ENCODE results near the gene RFC2. TPM values are rescaled to one million over a fixed set of nuclear protein-coding genes. Genes with fewer than 3 reads are reported as not detected.
A peak's percentile ranks its signal among the peaks of the same experiment; 100 is the strongest.
"Not testable (repeated sequence)": the region's sequence is repeated elsewhere in the genome, so short reads cannot be mapped to it uniquely, and the experiment has no call there.

The RFC2 gene
- total and polyA plus RNA-seq, 2 donors (not counting 1 experiment from before 2014, with no cell fraction given) = 9.9 to 19.6 TPM

- H3K27ac ChIP-seq (ENCODE audit: insufficient read depth, low read length) = no peak overlapping the region
- TF ChIP-seq EZH2 (IDR thresholded peaks at IDR 0.05; ENCODE audit: low read length, missing control alignments) = no peak
- TF ChIP-seq, protein P1, sequence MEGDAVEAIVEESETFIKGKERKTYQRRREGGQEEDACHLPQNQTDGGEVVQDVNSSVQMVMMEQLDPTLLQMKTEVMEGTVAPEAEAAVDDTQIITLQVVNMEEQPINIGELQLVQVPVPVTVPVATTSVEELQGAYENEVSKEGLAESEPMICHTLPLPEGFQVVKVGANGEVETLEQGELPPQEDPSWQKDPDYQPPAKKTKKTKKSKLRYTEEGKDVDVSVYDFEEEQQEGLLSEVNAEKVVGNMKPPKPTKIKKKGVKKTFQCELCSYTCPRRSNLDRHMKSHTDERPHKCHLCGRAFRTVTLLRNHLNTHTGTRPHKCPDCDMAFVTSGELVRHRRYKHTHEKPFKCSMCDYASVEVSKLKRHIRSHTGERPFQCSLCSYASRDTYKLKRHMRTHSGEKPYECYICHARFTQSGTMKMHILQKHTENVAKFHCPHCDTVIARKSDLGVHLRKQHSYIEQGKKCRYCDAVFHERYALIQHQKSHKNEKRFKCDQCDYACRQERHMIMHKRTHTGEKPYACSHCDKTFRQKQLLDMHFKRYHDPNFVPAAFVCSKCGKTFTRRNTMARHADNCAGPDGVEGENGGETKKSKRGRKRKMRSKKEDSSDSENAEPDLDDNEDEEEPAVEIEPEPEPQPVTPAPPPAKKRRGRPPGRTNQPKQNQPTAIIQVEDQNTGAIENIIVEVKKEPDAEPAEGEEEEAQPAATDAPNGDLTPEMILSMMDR (conservative IDR thresholded peaks at IDR 0.05 in 1 of 2, IDR thresholded peaks at IDR 0.05 in 1 of 2; ENCODE audit: low read depth in 1 of 2, low read length in 2 of 2) = no peak
- no peaks in the 10 kb centered on the region for H3K4me1 ChIP-seq (ENCODE audit: control insufficient read depth, extremely low read depth, insufficient read depth, low read length)
- H3K9me3 ChIP-seq (ENCODE audit: control insufficient read depth, insufficient read depth, low read depth, low read length) = no peaks in the 10 kb centered on the region
- peaks cover 2% of the 10 kb centered on the region for H3K79me2 ChIP-seq (ENCODE audit: control insufficient read depth, insufficient read depth, low read length)
- H2AFZ ChIP-seq (ENCODE audit: low read length) = no peak overlapping the region
- H3K27me3 ChIP-seq (ENCODE audit: control insufficient read depth, insufficient read depth, low read length) = no peaks in the 10 kb centered on the region
- H3K4me3 ChIP-seq (replicated peaks in 1 of 4; ENCODE audit: control extremely low read depth in 1 of 4, insufficient read depth in 1 of 4, low read depth in 3 of 4, low read length in 4 of 4) = no peak overlapping the region
- H3K36me3 ChIP-seq (ENCODE audit: control insufficient read depth, insufficient read depth, low read length) = peaks cover 15% of the 10 kb centered on the region
- H4K20me1 ChIP-seq (ENCODE audit: control insufficient read depth, extremely low read depth, insufficient read depth, low read length) = no peaks in the 10 kb centered on the region
- DNase-seq (ENCODE audit: low read depth in 2 of 2) = no peak
- H3K4me2 ChIP-seq (ENCODE audit: extremely low read depth, insufficient read depth, low read length) = no peak overlapping the region
- no peak overlapping the region for H3K9ac ChIP-seq (ENCODE audit: insufficient read depth, low read length)
Observed at GRCh38 chr7:74197449-74198124, 56.6 kb downstream of the RFC2 start.

- not testable (repeated sequence) for H3K9ac ChIP-seq (ENCODE audit: insufficient read depth, low read length); H3K27ac ChIP-seq (ENCODE audit: insufficient read depth, low read length); H3K27me3 ChIP-seq (ENCODE audit: control insufficient read depth, insufficient read depth, low read length); DNase-seq (ENCODE audit: low read depth in 2 of 2); H3K4me1 ChIP-seq (ENCODE audit: control insufficient read depth, extremely low read depth, insufficient read depth, low read length); H3K79me2 ChIP-seq (ENCODE audit: control insufficient read depth, insufficient read depth, low read length); H4K20me1 ChIP-seq (ENCODE audit: control insufficient read depth, extremely low read depth, insufficient read depth, low read length); H3K4me3 ChIP-seq (replicated peaks in 1 of 4; ENCODE audit: control extremely low read depth in 1 of 4, insufficient read depth in 1 of 4, low read depth in 3 of 4, low read length in 4 of 4); H3K4me2 ChIP-seq (ENCODE audit: extremely low read depth, insufficient read depth, low read length); H2AFZ ChIP-seq (ENCODE audit: low read length); H3K9me3 ChIP-seq (ENCODE audit: control insufficient read depth, insufficient read depth, low read depth, low read length)
- peaks cover 19% of the 10 kb centered on the region for H3K36me3 ChIP-seq (ENCODE audit: control insufficient read depth, insufficient read depth, low read length)
Observed at GRCh38 chr7:74195968-74196654, 58.1 kb downstream of the RFC2 start.

DNA sequence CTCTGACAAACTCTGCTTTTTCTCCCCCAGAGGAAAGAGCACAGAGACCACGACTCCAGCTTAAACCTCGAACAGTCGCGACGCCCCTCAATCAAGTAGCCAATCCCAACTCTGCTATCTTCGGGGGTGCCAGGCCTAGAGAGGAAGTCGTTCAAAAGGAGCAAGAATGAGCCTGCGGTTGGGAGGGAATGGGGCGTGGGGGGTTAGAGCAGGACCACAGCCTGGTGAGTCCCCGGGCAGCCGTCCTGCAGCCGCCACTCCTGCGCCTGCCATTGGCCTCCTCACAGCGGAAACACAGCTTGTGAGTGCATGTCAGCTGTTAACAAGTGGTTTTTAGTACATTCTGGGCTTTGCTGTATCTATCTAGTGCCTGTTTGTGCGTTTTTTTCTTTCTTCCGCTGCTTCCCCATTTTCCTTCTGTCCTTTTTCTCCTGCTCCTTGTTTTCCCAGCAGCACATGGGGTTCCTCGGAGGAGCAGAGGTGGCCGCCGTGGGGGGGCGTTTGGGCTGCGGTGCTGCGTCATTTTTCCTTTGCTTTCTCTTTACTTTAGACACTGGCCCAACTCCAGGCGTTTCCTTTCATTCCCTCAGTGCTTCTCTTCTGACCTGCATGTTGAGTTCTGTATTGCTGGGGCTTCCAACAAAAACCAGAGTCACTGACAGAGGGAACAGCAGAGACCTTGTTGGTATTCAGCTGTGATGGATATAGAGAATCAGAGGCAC lies 58.9 kb downstream of the RFC2 start:
- H3K27ac ChIP-seq (ENCODE audit: insufficient read depth, low read length); H2AFZ ChIP-seq (ENCODE audit: low read length); H3K9ac ChIP-seq (ENCODE audit: insufficient read depth, low read length); H3K79me2 ChIP-seq (ENCODE audit: control insufficient read depth, insufficient read depth, low read length); H4K20me1 ChIP-seq (ENCODE audit: control insufficient read depth, extremely low read depth, insufficient read depth, low read length); H3K4me3 ChIP-seq (replicated peaks in 1 of 4; ENCODE audit: control extremely low read depth in 1 of 4, insufficient read depth in 1 of 4, low read depth in 3 of 4, low read length in 4 of 4); H3K4me2 ChIP-seq (ENCODE audit: extremely low read depth, insufficient read depth, low read length); H3K9me3 ChIP-seq (ENCODE audit: control insufficient read depth, insufficient read depth, low read depth, low read length); H3K27me3 ChIP-seq (ENCODE audit: control insufficient read depth, insufficient read depth, low read length); H3K4me1 ChIP-seq (ENCODE audit: control insufficient read depth, extremely low read depth, insufficient read depth, low read length): not testable (repeated sequence)
- peaks cover 24% of the 10 kb centered on the region for H3K36me3 ChIP-seq (ENCODE audit: control insufficient read depth, insufficient read depth, low read length)
- DNase-seq (ENCODE audit: low read depth in 2 of 2) = peak in 1 of 2 donors; percentile 56
